ENCODE results near the gene EVA1C. TPM values are rescaled to one million over a fixed set of nuclear protein-coding genes. Genes with fewer than 3 reads are reported as not detected.
"Not testable (repeated sequence)": the region's sequence is repeated elsewhere in the genome, so short reads cannot be mapped to it uniquely, and the experiment has no call there.

The EVA1C gene
- total RNA-seq, 4 donors from 2014 or later, result 22.4 to 35.1 (median 30.3) TPM

GRCh38 chr21:32426592-32427051 lies 14.1 kb downstream of the EVA1C start:
- H3K4me1 ChIP-seq, result no peaks in the 10 kb centered on the region
- no peak overlapping the region for H3K4me3 ChIP-seq
- no peaks in the 10 kb centered on the region for H3K36me3 ChIP-seq
- H3K27ac ChIP-seq, result no peak overlapping the region
- TF ChIP-seq CTCF (IDR thresholded peaks at IDR 0.05) (no peak), POLR2A (IDR thresholded peaks at IDR 0.05) (no peak)
- no peaks in the 10 kb centered on the region for H3K27me3 ChIP-seq
- no peaks in the 10 kb centered on the region for H3K9me3 ChIP-seq
- DNase-seq, result no peak

GRCh38 chr21:32427958-32428623 lies 15.6 kb downstream of the EVA1C start:
- H3K9me3 ChIP-seq, result no peaks in the 10 kb centered on the region
- no peak for DNase-seq
- H3K27me3 ChIP-seq, result no peaks in the 10 kb centered on the region
- H3K4me3 ChIP-seq, result no peak overlapping the region
- no peak for TF ChIP-seq CTCF (IDR thresholded peaks at IDR 0.05)
- no peak for TF ChIP-seq POLR2A (IDR thresholded peaks at IDR 0.05)
- H3K36me3 ChIP-seq, result no peaks in the 10 kb centered on the region
- no peak overlapping the region for H3K27ac ChIP-seq
- H3K4me1 ChIP-seq, result no peaks in the 10 kb centered on the region

GRCh38 chr21:32432982-32433660 lies 20.6 kb downstream of the EVA1C start:
- H3K36me3 ChIP-seq, H3K27ac ChIP-seq, H3K9me3 ChIP-seq, DNase-seq, H3K4me3 ChIP-seq, H3K4me1 ChIP-seq, H3K27me3 ChIP-seq: not testable (repeated sequence)

GRCh38 chr21:32437729-32438128 lies 25.2 kb downstream of the EVA1C start:
- no peak overlapping the region for H3K4me3 ChIP-seq
- H3K27me3 ChIP-seq, result no peaks in the 10 kb centered on the region
- TF ChIP-seq CTCF (IDR thresholded peaks at IDR 0.05) (no peak), POLR2A (IDR thresholded peaks at IDR 0.05) (no peak)
- no peak for DNase-seq
- H3K27ac ChIP-seq, result no peak overlapping the region
- H3K36me3 ChIP-seq, result no peaks in the 10 kb centered on the region
- H3K4me1 ChIP-seq, result no peaks in the 10 kb centered on the region
- H3K9me3 ChIP-seq, result no peaks in the 10 kb centered on the region

GRCh38 chr21:32442566-32443318 lies 30.2 kb downstream of the EVA1C start:
- no peaks in the 10 kb centered on the region for H3K4me1 ChIP-seq
- no peaks in the 10 kb centered on the region for H3K9me3 ChIP-seq
- H3K4me3 ChIP-seq, result no peak overlapping the region
- H3K36me3 ChIP-seq, result no peaks in the 10 kb centered on the region
- H3K27me3 ChIP-seq, result no peaks in the 10 kb centered on the region
- DNase-seq, result no peak
- TF ChIP-seq POLR2A (IDR thresholded peaks at IDR 0.05) (no peak), CTCF (IDR thresholded peaks at IDR 0.05) (no peak)
- no peak overlapping the region for H3K27ac ChIP-seq

GRCh38 chr21:32445101-32445500 lies 32.6 kb downstream of the EVA1C start:
- Histone ChIP-seq H3K4me1 (no peaks in the 10 kb centered on the region), H3K27me3 (no peaks in the 10 kb centered on the region), H3K4me3 (no peak overlapping the region), H3K36me3 (no peaks in the 10 kb centered on the region), H3K27ac (no peak overlapping the region), H3K9me3 (no peaks in the 10 kb centered on the region)
- no peak for TF ChIP-seq POLR2A (IDR thresholded peaks at IDR 0.05)
- TF ChIP-seq CTCF (IDR thresholded peaks at IDR 0.05), result no peak
- DNase-seq, result no peak

- not testable (repeated sequence) for H3K27me3 ChIP-seq, DNase-seq, H3K9me3 ChIP-seq, H3K27ac ChIP-seq, H3K36me3 ChIP-seq, H3K4me3 ChIP-seq, H3K4me1 ChIP-seq
Observed at GRCh38 chr21:32446440-32446839, 33.9 kb downstream of the EVA1C start.
